ENCODE measurements around the gene KANK3.

GRCh38 chr19:8342316-8342683 is 762 bp downstream of the KANK3 start:
- TF ChIP-seq EZH2 (IDR thresholded peaks at IDR 0.05; ENCODE audit: low read length), result no peak
- no peak for TF ChIP-seq CTCF (optimal IDR thresholded peaks at IDR 0.05 in 1 of 3, IDR thresholded peaks at IDR 0.05 in 1 of 3, conservative IDR thresholded peaks at IDR 0.05 in 1 of 3; ENCODE audit: extremely low read depth in 1 of 3, insufficient read depth in 2 of 3, low read length in 3 of 3)

Measured in keratinocyte (primary cell).